Measurements from ENCODE around the gene WIF1.

GRCh38 chr12:65169320-65170208, 48.5 kb upstream of the WIF1 start, which contains the start of gene LEMD3:
- TF ChIP-seq CTCF (IDR thresholded peaks at IDR 0.05), result no peak
- peak in 1 of 2 donors; percentile 80 for TF ChIP-seq POLR2A (IDR thresholded peaks at IDR 0.05)
- peak; percentile 87 to 95 for TF ChIP-seq POLR2AphosphoS5 (IDR thresholded peaks at IDR 0.05; ENCODE audit: insufficient read depth in 1 of 2, low read depth in 1 of 2)
